ENCODE data around the gene FOXA2. TPM values are rescaled to one million over a fixed set of nuclear protein-coding genes. Genes with fewer than 3 reads are reported as not detected.

The FOXA2 gene
- total and polyA plus RNA-seq, 2 of the 13 experiments (the other 11 are each of a cell fraction or from before 2014, with no cell fraction given): 8.8 to 12.2 TPM

DNA sequence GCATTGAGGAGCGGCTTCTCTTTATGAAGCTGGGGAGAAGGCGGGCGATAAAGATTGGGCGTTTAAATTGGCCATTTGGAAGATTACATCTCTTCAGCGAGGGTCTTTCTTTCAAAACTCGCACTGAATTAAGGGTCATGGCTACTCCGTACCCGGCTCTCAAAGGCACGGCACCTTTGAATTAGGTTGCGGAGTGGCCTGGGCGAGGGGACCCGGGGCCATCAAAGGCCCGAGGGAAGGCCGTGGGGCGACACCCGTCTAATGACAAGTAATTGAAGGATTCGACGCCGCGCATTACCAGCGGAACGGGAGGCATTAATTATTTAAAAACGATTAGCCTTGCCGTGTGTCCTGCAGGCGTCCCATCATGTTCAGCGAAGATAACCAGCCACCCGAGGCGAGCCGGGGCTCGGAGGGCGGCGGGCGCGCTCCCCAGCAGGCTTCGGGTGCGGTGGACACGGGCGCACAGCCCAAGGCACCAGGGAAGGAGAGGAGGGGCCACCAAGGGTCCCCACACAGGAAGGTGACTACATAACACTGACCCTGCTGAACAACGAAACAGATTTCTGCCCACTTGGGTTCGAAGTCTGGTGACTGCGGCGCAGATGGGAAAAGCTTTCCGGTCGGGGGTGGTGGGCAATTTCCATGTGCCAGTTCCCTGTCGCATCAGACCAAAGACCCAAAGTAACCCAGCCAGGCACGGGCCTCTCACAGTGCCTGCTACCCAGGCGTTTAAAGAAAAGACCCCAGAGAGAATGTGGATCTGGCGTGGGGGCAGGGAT, 7.4 kb downstream of the FOXA2 start (continued):
- TF ChIP-seq, protein P1, sequence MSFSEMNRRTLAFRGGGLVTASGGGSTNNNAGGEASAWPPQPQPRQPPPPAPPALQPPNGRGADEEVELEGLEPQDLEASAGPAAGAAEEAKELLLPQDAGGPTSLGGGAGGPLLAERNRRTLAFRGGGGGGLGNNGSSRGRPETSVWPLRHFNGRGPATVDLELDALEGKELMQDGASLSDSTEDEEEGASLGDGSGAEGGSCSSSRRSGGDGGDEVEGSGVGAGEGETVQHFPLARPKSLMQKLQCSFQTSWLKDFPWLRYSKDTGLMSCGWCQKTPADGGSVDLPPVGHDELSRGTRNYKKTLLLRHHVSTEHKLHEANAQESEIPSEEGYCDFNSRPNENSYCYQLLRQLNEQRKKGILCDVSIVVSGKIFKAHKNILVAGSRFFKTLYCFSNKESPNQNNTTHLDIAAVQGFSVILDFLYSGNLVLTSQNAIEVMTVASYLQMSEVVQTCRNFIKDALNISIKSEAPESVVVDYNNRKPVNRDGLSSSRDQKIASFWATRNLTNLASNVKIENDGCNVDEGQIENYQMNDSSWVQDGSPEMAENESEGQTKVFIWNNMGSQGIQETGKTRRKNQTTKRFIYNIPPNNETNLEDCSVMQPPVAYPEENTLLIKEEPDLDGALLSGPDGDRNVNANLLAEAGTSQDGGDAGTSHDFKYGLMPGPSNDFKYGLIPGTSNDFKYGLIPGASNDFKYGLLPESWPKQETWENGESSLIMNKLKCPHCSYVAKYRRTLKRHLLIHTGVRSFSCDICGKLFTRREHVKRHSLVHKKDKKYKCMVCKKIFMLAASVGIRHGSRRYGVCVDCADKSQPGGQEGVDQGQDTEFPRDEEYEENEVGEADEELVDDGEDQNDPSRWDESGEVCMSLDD (CRISPR knock-in tag; IDR thresholded peaks at IDR 0.05; ENCODE audit: borderline replicate concordance): peak; percentile 85; the same call in 1 of the 2 replicates
- no peak for TF ChIP-seq ZNF782 (CRISPR knock-in tag; IDR thresholded peaks at IDR 0.05; ENCODE audit: borderline replicate concordance)
- TF ChIP-seq, protein P2, sequence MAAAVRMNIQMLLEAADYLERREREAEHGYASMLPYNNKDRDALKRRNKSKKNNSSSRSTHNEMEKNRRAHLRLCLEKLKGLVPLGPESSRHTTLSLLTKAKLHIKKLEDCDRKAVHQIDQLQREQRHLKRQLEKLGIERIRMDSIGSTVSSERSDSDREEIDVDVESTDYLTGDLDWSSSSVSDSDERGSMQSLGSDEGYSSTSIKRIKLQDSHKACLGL (CRISPR knock-in tag; IDR thresholded peaks at IDR 0.05): 0 out of 2 replicates have a peak, but pooled peaks have one; percentile 54
- peak; percentile 14; the same call in 1 of the 2 replicates for TF ChIP-seq BHLHE40 (IDR thresholded peaks at IDR 0.05; ENCODE audit: low read length)
- TF ChIP-seq XRCC5 (optimal IDR thresholded peaks at IDR 0.05; ENCODE audit: low read length): peak; percentile 20
- TF ChIP-seq, protein P3, sequence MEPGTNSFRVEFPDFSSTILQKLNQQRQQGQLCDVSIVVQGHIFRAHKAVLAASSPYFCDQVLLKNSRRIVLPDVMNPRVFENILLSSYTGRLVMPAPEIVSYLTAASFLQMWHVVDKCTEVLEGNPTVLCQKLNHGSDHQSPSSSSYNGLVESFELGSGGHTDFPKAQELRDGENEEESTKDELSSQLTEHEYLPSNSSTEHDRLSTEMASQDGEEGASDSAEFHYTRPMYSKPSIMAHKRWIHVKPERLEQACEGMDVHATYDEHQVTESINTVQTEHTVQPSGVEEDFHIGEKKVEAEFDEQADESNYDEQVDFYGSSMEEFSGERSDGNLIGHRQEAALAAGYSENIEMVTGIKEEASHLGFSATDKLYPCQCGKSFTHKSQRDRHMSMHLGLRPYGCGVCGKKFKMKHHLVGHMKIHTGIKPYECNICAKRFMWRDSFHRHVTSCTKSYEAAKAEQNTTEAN (CRISPR knock-in tag; conservative IDR thresholded peaks at IDR 0.05): peak; percentile 34; the same call in 1 of the 2 replicates
- TF ChIP-seq ZNF768 (CRISPR knock-in tag; IDR thresholded peaks at IDR 0.05): peak; percentile 51; the same call in 1 of the 2 replicates
- peak; percentile 13; the same call in 1 of the 2 replicates for TF ChIP-seq ETV5 (CRISPR knock-in tag; IDR thresholded peaks at IDR 0.05; ENCODE audit: borderline replicate concordance)
- TF ChIP-seq, protein P4, sequence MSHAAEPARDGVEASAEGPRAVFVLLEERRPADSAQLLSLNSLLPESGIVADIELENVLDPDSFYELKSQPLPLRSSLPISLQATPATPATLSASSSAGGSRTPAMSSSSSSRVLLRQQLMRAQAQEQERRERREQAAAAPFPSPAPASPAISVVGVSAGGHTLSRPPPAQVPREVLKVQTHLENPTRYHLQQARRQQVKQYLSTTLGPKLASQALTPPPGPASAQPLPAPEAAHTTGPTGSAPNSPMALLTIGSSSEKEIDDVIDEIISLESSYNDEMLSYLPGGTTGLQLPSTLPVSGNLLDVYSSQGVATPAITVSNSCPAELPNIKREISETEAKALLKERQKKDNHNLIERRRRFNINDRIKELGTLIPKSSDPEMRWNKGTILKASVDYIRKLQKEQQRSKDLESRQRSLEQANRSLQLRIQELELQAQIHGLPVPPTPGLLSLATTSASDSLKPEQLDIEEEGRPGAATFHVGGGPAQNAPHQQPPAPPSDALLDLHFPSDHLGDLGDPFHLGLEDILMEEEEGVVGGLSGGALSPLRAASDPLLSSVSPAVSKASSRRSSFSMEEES (CRISPR knock-in tag; IDR thresholded peaks at IDR 0.05): 0 out of 2 replicates have a peak, but pooled peaks have one; percentile 18
- peak; percentile 66; the same call in 1 of the 2 replicates for TF ChIP-seq CENPBD1 (CRISPR knock-in tag; IDR thresholded peaks at IDR 0.05; ENCODE audit: borderline replicate concordance, low read depth)
- peak in 1 of 2 experiments; percentile 24; a peak in 1 of 4 replicates for TF ChIP-seq HMGXB4 (CRISPR knock-in tag; IDR thresholded peaks at IDR 0.05; ENCODE audit: borderline replicate concordance in 1 of 2, low read depth in 1 of 2)
- 0 out of 2 replicates have a peak, but pooled peaks have one; percentile 30 for TF ChIP-seq ETV6 (CRISPR knock-in tag; conservative IDR thresholded peaks at IDR 0.05)
- no peak for TF ChIP-seq THAP11 (CRISPR knock-in tag; IDR thresholded peaks at IDR 0.05)
- TF ChIP-seq, protein P5, sequence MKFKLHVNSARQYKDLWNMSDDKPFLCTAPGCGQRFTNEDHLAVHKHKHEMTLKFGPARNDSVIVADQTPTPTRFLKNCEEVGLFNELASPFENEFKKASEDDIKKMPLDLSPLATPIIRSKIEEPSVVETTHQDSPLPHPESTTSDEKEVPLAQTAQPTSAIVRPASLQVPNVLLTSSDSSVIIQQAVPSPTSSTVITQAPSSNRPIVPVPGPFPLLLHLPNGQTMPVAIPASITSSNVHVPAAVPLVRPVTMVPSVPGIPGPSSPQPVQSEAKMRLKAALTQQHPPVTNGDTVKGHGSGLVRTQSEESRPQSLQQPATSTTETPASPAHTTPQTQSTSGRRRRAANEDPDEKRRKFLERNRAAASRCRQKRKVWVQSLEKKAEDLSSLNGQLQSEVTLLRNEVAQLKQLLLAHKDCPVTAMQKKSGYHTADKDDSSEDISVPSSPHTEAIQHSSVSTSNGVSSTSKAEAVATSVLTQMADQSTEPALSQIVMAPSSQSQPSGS (CRISPR knock-in tag; IDR thresholded peaks at IDR 0.05): no peak
- TF ChIP-seq ZNF776 (CRISPR knock-in tag; IDR thresholded peaks at IDR 0.05): peak; percentile 47
- 0 out of 2 replicates have a peak, but pooled peaks have one; percentile 16 for TF ChIP-seq PCBP1 (IDR thresholded peaks at IDR 0.05; ENCODE audit: borderline replicate concordance, low read depth, low read length)
- peak; percentile 97 for TF ChIP-seq PRPF4 (IDR thresholded peaks at IDR 0.05; ENCODE audit: low read depth, low read length, poor library complexity, severe bottlenecking)
